ENCODE results near the gene PARP11. TPM values are rescaled to one million over a fixed set of nuclear protein-coding genes. Genes with fewer than 3 reads are reported as not detected.

Gene PARP11
- total RNA-seq, 2 donors from 2014 or later = 17.7 to 19.8 TPM

DNA sequence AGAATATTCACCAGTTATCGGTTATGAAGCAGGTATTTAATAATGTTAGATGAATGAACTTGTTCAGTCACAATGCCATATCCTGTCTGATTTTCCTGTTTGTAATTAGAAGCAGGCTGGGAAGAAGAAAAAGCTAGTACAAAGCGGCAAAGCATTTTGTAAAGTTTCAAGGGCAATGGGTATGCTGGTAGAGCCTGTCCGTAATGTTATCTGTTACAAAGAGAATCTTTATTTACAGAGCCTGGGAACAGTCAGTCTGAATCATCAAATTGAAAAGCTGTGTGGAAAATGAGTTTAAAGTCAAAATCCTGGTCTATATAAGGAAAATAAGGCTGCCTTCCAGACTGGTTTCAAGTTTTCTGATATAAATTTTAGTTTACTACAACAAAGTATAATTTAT, 40.5 kb downstream of the PARP11 start:
- H3K27ac Mint-ChIP-seq = no peak overlapping the region

DNA sequence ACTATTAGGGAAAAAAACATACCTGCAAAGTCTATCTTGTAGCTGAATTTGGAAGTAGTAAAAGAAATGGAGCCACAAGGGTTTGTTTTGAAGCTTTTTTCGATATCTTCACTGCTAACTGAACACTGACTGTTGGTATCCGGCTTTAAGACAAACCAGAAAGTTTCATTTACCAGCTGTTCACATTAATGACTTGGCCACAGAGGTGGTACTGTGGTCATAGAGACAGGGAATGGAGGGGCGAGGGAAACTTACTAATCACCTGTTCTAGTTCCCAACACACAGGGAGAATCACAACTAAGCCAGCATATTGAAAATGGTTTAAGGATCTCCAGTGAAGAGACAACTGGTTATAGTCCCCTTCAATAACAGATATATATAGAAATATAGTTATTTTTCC, 44.3 kb downstream of the PARP11 start:
- Mint-ChIP-seq H3K36me3 (no peaks in the 10 kb centered on the region), H3K4me1 (ENCODE audit: low read depth in 2 of 2) (peaks cover 0 to 4% of the 10 kb centered on the region in 2 donors), H3K27ac (no peak overlapping the region), H3K4me3 (no peak overlapping the region), H3K9me3 (no peaks in the 10 kb centered on the region), H3K27me3 (no peaks in the 10 kb centered on the region)
- no peak for ATAC-seq
- no peak for DNase-seq (ENCODE audit: low spot score)

More for the DNA sequence above, 40.5 kb downstream of the PARP11 start:
- Mint-ChIP-seq H3K27me3 (no peaks in the 10 kb centered on the region), H3K4me3 (no peak overlapping the region), H3K36me3 (peaks cover 7% of the 10 kb centered on the region), H3K9me3 (no peaks in the 10 kb centered on the region), H3K4me1 (ENCODE audit: low read depth in 2 of 2) (peaks cover 23 to 29% of the 10 kb centered on the region in 2 donors)
- DNase-seq (ENCODE audit: low spot score) = no peak
- no peak for ATAC-seq

DNA sequence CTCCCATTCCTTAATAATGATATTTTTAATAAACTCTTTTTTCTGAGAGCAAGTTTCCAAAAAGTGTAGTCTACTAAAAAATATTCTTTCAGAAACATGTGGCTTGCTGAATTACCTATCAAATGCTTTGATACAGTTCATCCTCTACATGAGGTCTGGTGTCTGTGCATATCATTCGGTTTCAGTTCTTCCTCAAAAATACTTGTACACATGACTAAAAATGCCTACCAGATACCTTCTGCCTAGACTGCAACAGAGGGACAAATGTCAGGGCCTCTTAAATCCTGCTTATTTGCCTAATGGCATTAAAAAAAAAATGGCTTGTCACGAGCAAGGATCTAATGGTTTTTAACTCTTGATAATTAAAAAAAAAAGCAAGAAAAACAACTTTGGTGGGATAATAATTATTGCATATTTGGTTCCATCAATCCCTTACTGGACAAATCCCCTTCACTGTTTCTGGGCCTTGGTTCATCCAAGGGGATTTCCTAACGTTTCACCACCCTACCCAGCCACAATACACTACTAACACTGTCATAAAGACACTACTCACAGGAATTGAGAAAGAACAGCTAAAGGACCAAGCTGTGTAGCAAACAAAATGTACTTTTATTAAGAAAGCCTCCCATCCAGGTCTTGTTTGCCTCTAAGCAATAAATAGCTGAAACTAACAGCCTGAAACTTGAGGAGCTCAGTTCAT, 45.7 kb downstream of the PARP11 start:
- H3K27me3 Mint-ChIP-seq = no peaks in the 10 kb centered on the region
- H3K36me3 Mint-ChIP-seq = no peaks in the 10 kb centered on the region
- no peak for ATAC-seq
- H3K9me3 Mint-ChIP-seq = no peaks in the 10 kb centered on the region
- peaks cover 0 to 4% of the 10 kb centered on the region in 2 donors for H3K4me1 Mint-ChIP-seq (ENCODE audit: low read depth in 2 of 2)
- no peak overlapping the region for H3K4me3 Mint-ChIP-seq
- DNase-seq (ENCODE audit: low spot score) = no peak
- peak overlapping the region in 1 of 2 donors; percentile 62 for H3K27ac Mint-ChIP-seq

DNA sequence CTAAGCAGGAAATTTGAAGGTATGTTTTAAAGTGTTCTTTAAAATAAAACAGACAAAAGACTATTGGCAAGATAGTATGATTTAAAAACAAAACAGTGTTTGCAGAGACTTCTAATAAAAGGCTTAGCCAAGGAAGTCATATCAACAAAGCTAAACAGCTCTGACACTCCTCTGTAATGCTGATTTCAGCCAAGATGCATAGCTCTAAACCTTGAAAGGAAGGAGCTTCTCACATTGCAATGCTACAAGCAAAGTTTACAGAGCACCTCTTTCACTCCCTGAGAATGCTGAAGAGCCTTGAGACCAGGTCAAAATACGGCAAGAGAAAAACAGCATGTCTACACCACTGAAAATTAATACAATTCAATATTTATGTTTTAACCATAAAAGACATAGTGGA, 51.8 kb downstream of the PARP11 start:
- DNase-seq (ENCODE audit: low spot score) = no peak
- no peaks in the 10 kb centered on the region for H3K36me3 Mint-ChIP-seq
- H3K4me3 Mint-ChIP-seq = no peak overlapping the region
- H3K27me3 Mint-ChIP-seq = no peaks in the 10 kb centered on the region
- H3K9me3 Mint-ChIP-seq = no peaks in the 10 kb centered on the region
- no peak for ATAC-seq
- H3K27ac Mint-ChIP-seq = no peak overlapping the region
- no peaks in the 10 kb centered on the region for H3K4me1 Mint-ChIP-seq (ENCODE audit: low read depth in 2 of 2)

DNA sequence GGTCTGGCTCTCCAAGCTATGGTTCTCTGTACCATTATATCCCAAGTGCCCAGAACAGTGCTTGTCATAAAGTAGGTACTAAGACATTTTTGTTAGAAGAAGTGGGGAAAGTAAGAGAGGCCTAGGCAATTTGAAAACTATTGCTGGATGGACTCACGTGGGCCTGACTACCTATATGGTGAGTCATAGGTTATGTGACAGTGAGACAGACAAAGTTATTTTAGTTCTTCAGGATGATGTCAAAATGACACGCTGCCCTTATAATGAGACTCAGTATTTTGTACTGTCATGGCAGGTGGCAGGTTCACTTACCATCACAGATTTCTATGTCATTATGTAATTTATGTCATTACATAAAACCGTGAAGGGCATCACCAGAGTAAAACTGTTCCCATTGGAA, 53.1 kb downstream of the PARP11 start:
- no peak overlapping the region for H3K4me3 Mint-ChIP-seq
- ATAC-seq (no peak), DNase-seq (ENCODE audit: low spot score) (no peak)
- no peaks in the 10 kb centered on the region for H3K36me3 Mint-ChIP-seq
- no peaks in the 10 kb centered on the region for H3K9me3 Mint-ChIP-seq
- H3K27ac Mint-ChIP-seq = no peak overlapping the region
- H3K27me3 Mint-ChIP-seq = no peaks in the 10 kb centered on the region
- H3K4me1 Mint-ChIP-seq (ENCODE audit: low read depth in 2 of 2) = no peaks in the 10 kb centered on the region

DNA sequence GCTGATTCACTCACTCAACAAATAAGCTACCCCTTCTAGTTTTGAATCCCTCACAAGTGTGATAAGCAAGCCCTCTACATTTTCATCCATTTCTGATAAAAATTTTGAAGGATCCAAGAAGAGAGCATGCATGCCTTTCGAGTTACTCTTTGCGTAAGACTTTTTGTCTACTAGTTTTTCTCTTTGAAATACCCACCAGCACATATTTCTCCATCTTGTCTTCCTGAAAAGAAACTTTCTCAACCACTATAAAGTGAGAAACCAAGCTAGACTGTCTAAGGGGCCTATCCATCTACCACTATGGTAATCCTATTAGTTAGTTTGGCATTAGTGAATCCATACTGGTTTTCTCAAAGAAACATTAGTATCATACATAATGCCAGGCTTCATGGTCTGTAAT, 56.9 kb downstream of the PARP11 start:
- H3K9me3 Mint-ChIP-seq = no peaks in the 10 kb centered on the region
- ATAC-seq = no peak
- no peaks in the 10 kb centered on the region for H3K4me1 Mint-ChIP-seq (ENCODE audit: low read depth in 2 of 2)
- H3K36me3 Mint-ChIP-seq = no peaks in the 10 kb centered on the region
- no peak for DNase-seq (ENCODE audit: low spot score)
- no peak overlapping the region for H3K27ac Mint-ChIP-seq
- H3K4me3 Mint-ChIP-seq = no peak overlapping the region
- no peaks in the 10 kb centered on the region for H3K27me3 Mint-ChIP-seq

DNA sequence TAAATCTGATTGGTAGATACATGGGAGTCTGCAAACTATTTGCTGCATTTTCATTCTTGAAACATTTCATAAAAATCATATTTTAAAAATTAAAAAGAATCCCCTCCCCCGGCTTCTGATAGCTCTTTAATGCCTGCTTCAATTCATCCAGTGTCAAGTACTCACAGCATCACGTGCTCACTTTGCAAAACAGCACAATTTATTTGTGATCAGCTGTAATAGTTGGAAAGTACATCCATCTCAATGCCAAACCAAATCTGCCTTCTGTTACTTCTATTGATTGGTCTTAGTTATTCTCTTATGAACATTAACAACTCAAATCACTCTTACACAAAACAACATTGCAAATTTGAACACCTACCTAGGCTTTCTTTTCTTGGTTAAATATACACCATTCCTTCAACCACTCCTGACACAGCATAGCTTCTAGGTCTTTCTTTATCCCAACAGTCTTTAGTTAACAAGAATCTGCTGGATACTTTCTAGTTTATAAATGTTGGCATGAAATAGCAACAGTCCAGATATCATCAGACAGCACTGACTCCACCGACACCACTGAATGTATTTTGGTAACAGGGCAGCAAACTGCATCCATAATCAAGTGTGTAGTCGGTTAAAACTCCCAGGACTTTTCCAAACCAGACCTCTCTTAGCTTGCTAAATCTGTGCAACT, 58.0 kb downstream of the PARP11 start:
- Mint-ChIP-seq H3K9me3 (no peaks in the 10 kb centered on the region), H3K27me3 (no peaks in the 10 kb centered on the region), H3K4me3 (no peak overlapping the region), H3K4me1 (ENCODE audit: low read depth in 2 of 2) (no peaks in the 10 kb centered on the region), H3K36me3 (no peaks in the 10 kb centered on the region), H3K27ac (no peak overlapping the region)
- DNase-seq (ENCODE audit: low spot score) (no peak), ATAC-seq (no peak)

DNA sequence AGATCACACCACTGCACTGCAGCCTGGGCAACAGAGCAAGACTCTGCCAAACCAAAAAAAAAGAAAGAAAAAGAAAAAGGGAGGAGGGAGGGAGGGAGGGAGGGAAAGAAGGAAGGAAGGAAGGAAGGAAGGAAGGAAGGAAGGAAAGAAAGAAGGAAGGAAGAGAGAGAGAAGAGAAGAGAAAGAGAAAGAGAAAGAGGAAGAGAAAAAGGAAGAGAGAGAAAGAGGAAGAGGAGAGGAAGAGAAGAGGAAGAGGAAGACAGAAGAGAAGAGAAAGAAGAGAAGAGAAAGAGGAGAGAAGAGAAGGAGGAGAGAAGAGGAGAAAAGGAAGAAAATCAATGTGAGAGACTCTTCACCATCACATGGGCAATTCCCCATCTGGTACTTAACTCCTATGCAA, 62.7 kb downstream of the PARP11 start:
- no peak for DNase-seq (ENCODE audit: low spot score)
- no peaks in the 10 kb centered on the region for H3K36me3 Mint-ChIP-seq
- H3K9me3 Mint-ChIP-seq = no peaks in the 10 kb centered on the region
- H3K4me1 Mint-ChIP-seq (ENCODE audit: low read depth in 2 of 2) = no peaks in the 10 kb centered on the region
- no peak for ATAC-seq
- no peaks in the 10 kb centered on the region for H3K27me3 Mint-ChIP-seq
- no peak overlapping the region for H3K4me3 Mint-ChIP-seq
- H3K27ac Mint-ChIP-seq = no peak overlapping the region

DNA sequence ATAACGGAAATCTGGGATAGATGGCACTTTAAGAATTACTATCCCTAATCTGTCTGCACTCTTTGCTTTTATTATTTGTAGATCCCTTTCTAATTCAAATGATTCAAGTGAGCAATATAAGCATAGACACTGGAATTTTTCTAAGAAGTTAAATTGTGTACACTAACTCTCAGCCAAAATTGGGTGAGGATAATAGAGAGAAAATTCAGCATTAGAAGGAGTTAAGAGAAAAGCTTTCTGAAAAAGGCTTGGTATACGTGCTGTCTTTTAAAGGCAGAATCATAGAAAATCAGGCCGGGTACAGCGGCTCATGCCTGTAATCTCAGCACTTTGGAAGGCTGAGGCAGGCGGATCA, 63.2 kb downstream of the PARP11 start:
- no peak for DNase-seq (ENCODE audit: low spot score)
- Mint-ChIP-seq H3K36me3 (no peaks in the 10 kb centered on the region), H3K27me3 (no peaks in the 10 kb centered on the region), H3K27ac (no peak overlapping the region), H3K4me1 (ENCODE audit: low read depth in 2 of 2) (no peaks in the 10 kb centered on the region), H3K9me3 (no peaks in the 10 kb centered on the region), H3K4me3 (no peak overlapping the region)
- ATAC-seq = no peak

DNA sequence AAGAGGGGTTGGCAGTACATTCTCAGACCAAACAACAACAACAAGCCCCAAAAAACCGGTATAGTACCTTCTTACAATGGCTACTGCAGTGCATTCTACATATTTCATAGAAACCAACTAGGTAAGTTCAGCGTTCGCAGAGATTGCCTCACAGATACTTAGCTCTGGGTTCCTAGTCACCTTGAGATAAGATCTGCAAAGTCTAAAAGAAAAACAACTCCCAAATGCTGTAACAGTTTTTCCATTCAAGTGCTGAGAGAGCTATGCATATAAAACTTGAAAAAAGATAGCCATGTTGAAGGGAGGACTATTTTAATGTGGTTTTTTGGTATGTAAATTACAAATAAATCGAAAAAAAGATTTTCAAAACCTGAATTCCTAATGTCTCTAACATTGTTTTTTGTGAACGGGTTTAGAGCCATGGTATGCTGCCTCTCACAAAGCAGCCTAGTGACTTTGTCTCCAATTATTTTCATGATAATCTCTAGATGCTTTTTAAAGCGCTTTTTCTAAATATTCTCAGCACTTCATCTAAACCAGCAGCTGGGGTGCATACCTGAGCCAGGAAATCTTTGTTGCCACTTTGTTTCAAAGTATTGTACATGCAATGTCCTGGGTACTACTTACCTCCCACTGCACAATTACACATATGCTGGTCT, 63.7 kb downstream of the PARP11 start:
- no peak overlapping the region for H3K4me3 Mint-ChIP-seq
- no peak for DNase-seq (ENCODE audit: low spot score)
- H3K27ac Mint-ChIP-seq = no peak overlapping the region
- no peaks in the 10 kb centered on the region for H3K4me1 Mint-ChIP-seq (ENCODE audit: low read depth in 2 of 2)
- no peaks in the 10 kb centered on the region for H3K27me3 Mint-ChIP-seq
- no peaks in the 10 kb centered on the region for H3K9me3 Mint-ChIP-seq
- no peaks in the 10 kb centered on the region for H3K36me3 Mint-ChIP-seq
- ATAC-seq = no peak

DNA sequence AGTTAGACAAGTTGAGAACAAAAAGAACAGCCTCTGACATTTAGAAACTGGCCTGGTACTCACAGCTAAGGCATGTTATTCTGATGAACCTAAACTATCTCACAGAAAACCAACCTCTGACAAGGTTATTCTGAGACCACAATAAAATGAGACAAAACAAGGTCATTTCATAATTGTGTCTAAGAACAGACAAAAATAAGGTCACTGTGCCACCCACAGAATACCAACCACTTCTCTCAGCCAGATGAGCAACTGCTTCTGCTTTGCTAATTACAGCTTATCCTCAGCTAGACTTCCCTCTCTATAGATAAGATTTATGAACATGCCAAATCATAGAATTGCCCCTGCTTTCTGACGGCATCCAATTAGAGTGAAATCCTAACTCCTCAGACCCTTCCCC, 68.1 kb downstream of the PARP11 start:
- no peak for DNase-seq (ENCODE audit: low spot score)
- ATAC-seq = no peak
- Mint-ChIP-seq H3K9me3 (no peaks in the 10 kb centered on the region), H3K4me3 (no peak overlapping the region), H3K27ac (no peak overlapping the region), H3K36me3 (no peaks in the 10 kb centered on the region), H3K27me3 (no peaks in the 10 kb centered on the region), H3K4me1 (ENCODE audit: low read depth in 2 of 2) (peaks cover 5 to 11% of the 10 kb centered on the region in 2 donors)

DNA sequence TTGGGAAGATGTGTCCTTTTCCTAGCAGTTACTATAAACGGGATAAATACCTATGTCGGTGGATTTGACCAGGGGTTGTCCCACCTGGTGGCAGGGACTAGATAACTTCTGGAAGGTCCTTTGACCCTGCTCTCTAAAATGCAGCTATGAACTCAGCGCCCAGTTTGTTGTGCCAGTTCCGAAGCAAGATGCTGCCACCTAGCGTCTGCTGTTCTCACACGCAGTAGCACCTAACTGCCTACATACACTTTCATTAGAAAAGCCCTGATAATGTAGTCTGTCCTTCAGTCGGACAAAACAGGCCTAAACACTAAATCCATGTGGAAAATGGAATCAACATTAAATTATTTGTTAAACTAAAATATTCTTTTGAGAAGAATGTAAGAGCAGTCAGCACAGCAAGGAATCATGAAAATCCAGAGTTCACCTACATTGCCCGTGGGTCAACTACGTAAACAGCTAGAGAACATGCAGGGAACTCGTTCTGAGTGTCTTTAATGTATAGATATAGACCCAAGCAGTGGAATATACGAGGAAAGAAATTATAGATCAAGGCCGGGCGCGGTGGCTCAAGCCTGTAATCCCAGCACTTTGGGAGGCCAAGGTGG, 69.2 kb downstream of the PARP11 start:
- no peak overlapping the region for H3K4me3 Mint-ChIP-seq
- H3K27ac Mint-ChIP-seq = no peak overlapping the region
- H3K36me3 Mint-ChIP-seq = no peaks in the 10 kb centered on the region
- ATAC-seq = peak; percentile 74 to 77
- peaks cover 5 to 13% of the 10 kb centered on the region in 2 donors for H3K4me1 Mint-ChIP-seq (ENCODE audit: low read depth in 2 of 2)
- no peaks in the 10 kb centered on the region for H3K9me3 Mint-ChIP-seq
- no peaks in the 10 kb centered on the region for H3K27me3 Mint-ChIP-seq
- peak; percentile 72 for DNase-seq (ENCODE audit: low spot score)

DNA sequence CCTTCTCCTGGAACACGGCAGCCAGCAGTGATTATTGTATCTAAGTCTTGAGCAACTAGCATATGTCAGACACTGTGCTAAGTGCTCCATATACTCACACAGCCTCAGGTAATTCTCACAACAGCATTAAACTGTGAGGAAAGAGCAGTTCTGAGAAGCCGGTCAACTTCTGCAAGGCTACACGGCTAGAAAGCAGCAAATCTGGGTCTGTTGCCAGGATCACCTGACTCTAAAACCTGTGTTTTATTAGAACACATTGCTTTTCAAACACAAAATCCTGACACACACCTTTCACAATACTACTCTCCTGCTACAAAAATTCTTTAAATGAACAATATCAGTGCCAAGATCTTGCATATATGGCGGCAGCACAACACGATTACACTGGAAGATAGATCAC, 70.5 kb downstream of the PARP11 start:
- Mint-ChIP-seq H3K4me3 (no peak overlapping the region), H3K4me1 (ENCODE audit: low read depth in 2 of 2) (peaks cover 5 to 13% of the 10 kb centered on the region in 2 donors), H3K9me3 (no peaks in the 10 kb centered on the region), H3K36me3 (no peaks in the 10 kb centered on the region), H3K27me3 (no peaks in the 10 kb centered on the region), H3K27ac (no peak overlapping the region)
- no peak for DNase-seq (ENCODE audit: low spot score)
- no peak for ATAC-seq

DNA sequence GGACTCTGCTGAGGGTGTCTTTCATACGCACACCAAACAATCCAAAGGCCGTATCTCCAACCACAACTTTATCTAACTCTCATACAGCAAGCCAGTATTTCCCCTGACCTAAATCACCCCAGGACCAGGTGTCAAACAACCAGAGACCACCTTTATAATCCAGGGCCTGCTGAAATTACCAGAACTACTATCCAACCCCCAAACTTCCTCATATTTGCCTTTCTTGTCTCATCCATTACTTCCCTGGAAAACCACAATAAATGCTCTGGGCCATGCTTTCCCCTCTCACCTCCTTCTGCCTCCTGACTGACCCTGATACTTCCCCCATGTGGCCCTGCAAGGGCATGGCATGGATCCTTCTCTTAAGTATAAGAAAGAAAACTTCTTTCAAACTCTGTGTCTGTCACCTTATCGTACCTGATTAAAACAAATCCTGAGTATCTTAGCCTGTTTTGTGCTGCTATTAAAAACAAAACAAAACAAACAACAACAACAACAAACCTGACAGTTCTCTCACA, 75.6 kb downstream of the PARP11 start:
- Mint-ChIP-seq H3K27ac (peak overlapping the region in 1 of 2 donors; percentile 6), H3K9me3 (no peaks in the 10 kb centered on the region), H3K36me3 (no peaks in the 10 kb centered on the region), H3K27me3 (no peaks in the 10 kb centered on the region), H3K4me1 (ENCODE audit: low read depth in 2 of 2) (peaks cover 11 to 13% of the 10 kb centered on the region in 2 donors), H3K4me3 (no peak overlapping the region)
- no peak for DNase-seq (ENCODE audit: low spot score)
- no peak for ATAC-seq

Measured in natural killer cell treated with Interleukin-12 subunit alpha and Interleukin-12 subunit beta and Interleukin-15 and Interleukin-18, amount 100 ng/mL, for 72 hours (primary cell).